Natural killer cell (primary cell): ENCODE measurements around the gene ARHGAP24. TPM values are rescaled to one million over a fixed set of nuclear protein-coding genes. Genes with fewer than 3 reads are reported as not detected.

Experiments
- ATAC-seq, 3 donors: fragments of 150-1000 bp in 2 of 3; fragments of 200-7000 bp in 1 of 3; cut with Tn5 transposase; 1 replicate in 1 of 3; 2 replicates in 2 of 3; pipeline ENCODE4 v1.10.0; 2021; ENCODE audit warnings: mild to moderate bottlenecking in 2 of 3, moderate library complexity in 2 of 3
- DNase-seq, 2 donors: peaks; one replicate each; pipeline versions ENCODE4 v3.0.0 to v3.0.0-alpha.2; 2013 to 2021; ENCODE audit warnings: mixed read lengths in 1 of 2
- H3K27ac ChIP-seq: one replicate; pipeline ENCODE4 v1.5.1; 2013; ENCODE audit warnings: mild to moderate bottlenecking, low read length
- H3K27me3 ChIP-seq: one replicate; pipeline ENCODE4 v1.6.1; 2013; ENCODE audit warnings: low read length; ENCODE audit not compliant: control insufficient read depth, insufficient read depth
- H3K36me3 ChIP-seq: one replicate; pipeline ENCODE4 v1.6.1; 2013; ENCODE audit warnings: low read length; ENCODE audit not compliant: control insufficient read depth, insufficient read depth
- H3K4me1 ChIP-seq: one replicate; pipeline ENCODE4 v1.6.1; 2013; ENCODE audit warnings: low read length; ENCODE audit not compliant: control insufficient read depth, insufficient read depth
- H3K4me3 ChIP-seq: one replicate; pipeline ENCODE4 v1.5.1; 2013; ENCODE audit warnings: low read length
- H3K9me3 ChIP-seq: one replicate; pipeline ENCODE4 v1.6.1; 2013; ENCODE audit warnings: low read length; ENCODE audit not compliant: control insufficient read depth, insufficient read depth
- H3K27ac Mint-ChIP-seq, 2 donors: one replicate each; pipeline ENCODE4 v1.8.0; 2022; ENCODE audit warnings: mild to moderate bottlenecking in 2 of 2, mixed read lengths in 2 of 2, moderate library complexity in 1 of 2
- H3K27me3 Mint-ChIP-seq, 2 donors: one replicate each; pipeline ENCODE4 v1.8.0; 2022; ENCODE audit warnings: low read depth in 2 of 2, mixed read lengths in 2 of 2
- H3K36me3 Mint-ChIP-seq: one replicate; pipeline ENCODE4 v1.8.0; 2022; ENCODE audit warnings: mixed read lengths
- H3K4me1 Mint-ChIP-seq, 2 donors: one replicate each; pipeline ENCODE4 v1.8.0; 2022; ENCODE audit warnings: mixed read lengths in 2 of 2
- H3K4me3 Mint-ChIP-seq: one replicate; pipeline ENCODE4 v1.8.0; 2022; ENCODE audit warnings: mild to moderate bottlenecking, moderate library complexity, mixed read lengths
- H3K9me3 Mint-ChIP-seq, 2 donors: one replicate each; pipeline ENCODE4 v1.8.0; 2022; ENCODE audit warnings: mixed read lengths in 2 of 2
- WGBS: methylation state at CpG from one replicate; pipeline ENCODE4 v1.1.7; 2013; ENCODE audit warnings: missing lambda C conversion rate; ENCODE audit not compliant: insufficient coverage; 5-methylcytosine and 5-hydroxymethylcytosine counted together
- intact Hi-C: fragments of 100-400 bp; cut with micrococcal nuclease; formaldehyde crosslinking; loops from one replicate; pipeline ENCODE4 v1.14.2; 2022
- total RNA-seq, 4 donors: library from RNA; stranded (reverse); fragments of 120-200 nt in 1 of 4; gene quantifications; one replicate each; pipeline versions ENCODE4 v1.2.3 to v1.2.4, GENCODE V29; 2013 to 2022
- TF ChIP-seq, protein P1 (sequence below): fragments of 200-600 bp; IDR thresholded peaks from one replicate; pipeline ENCODE4 v1.8.0; 2022; ENCODE audit warnings: antibody characterized with exemption

Gene ARHGAP24
- total RNA-seq, 3 donors from 2014 or later (not counting 1 experiment from before 2014, with no cell fraction given) = 1.7 to 3.6 (median 1.7) TPM

- Mint-ChIP-seq H3K27me3 (no peaks in the 10 kb centered on the region), H3K4me3 (no peak overlapping the region), H3K36me3 (peaks cover 11% of the 10 kb centered on the region), H3K4me1 (no peaks in the 10 kb centered on the region), H3K27ac (no peak overlapping the region), H3K9me3 (peaks cover 14 to 16% of the 10 kb centered on the region in 2 donors)
- TF ChIP-seq, protein P1, sequence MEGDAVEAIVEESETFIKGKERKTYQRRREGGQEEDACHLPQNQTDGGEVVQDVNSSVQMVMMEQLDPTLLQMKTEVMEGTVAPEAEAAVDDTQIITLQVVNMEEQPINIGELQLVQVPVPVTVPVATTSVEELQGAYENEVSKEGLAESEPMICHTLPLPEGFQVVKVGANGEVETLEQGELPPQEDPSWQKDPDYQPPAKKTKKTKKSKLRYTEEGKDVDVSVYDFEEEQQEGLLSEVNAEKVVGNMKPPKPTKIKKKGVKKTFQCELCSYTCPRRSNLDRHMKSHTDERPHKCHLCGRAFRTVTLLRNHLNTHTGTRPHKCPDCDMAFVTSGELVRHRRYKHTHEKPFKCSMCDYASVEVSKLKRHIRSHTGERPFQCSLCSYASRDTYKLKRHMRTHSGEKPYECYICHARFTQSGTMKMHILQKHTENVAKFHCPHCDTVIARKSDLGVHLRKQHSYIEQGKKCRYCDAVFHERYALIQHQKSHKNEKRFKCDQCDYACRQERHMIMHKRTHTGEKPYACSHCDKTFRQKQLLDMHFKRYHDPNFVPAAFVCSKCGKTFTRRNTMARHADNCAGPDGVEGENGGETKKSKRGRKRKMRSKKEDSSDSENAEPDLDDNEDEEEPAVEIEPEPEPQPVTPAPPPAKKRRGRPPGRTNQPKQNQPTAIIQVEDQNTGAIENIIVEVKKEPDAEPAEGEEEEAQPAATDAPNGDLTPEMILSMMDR = no peak
- intact Hi-C loops = no loop called here
- H3K36me3 ChIP-seq = no peaks in the 10 kb centered on the region
- H3K4me3 ChIP-seq = no peak overlapping the region
- DNase-seq (no peak), ATAC-seq (no peak)
- no peaks in the 10 kb centered on the region for H3K27me3 ChIP-seq
- 100% methylated on average over 2 of the region's 2 CpGs for WGBS
- H3K4me1 ChIP-seq = no peaks in the 10 kb centered on the region
- no peak overlapping the region for H3K27ac ChIP-seq
- peaks cover 8% of the 10 kb centered on the region for H3K9me3 ChIP-seq
Observed at GRCh38 chr4:85696661-85697060, 221.7 kb downstream of the ARHGAP24 start.

DNA sequence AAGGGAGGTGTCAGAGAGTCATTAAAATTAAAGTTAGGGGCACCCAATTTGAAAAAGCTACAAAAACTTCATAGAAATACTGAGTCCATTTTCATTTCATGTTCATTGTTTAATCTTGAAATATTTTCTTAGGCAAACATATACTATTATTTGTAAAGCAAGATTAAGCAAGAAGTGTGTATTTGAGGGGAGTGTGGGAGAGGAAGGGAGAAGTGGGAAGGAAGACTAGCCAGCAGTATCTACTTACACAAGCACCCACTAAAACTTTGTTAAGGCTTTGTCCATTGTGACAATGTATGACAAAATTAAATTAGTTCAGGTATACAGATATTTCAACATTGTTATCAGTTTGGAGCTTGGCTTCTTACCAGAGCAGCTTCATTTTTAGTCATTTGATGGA, 222.9 kb downstream of the ARHGAP24 start:
- TF ChIP-seq, protein P1 = no peak
- Mint-ChIP-seq H3K27me3 (no peaks in the 10 kb centered on the region), H3K4me3 (no peak overlapping the region), H3K4me1 (no peaks in the 10 kb centered on the region), H3K36me3 (no peaks in the 10 kb centered on the region), H3K27ac (no peak overlapping the region), H3K9me3 (peaks cover 13 to 18% of the 10 kb centered on the region in 2 donors)
- H3K4me3 ChIP-seq = no peak overlapping the region
- H3K36me3 ChIP-seq = no peaks in the 10 kb centered on the region
- no peak overlapping the region for H3K27ac ChIP-seq
- DNase-seq (no peak), ATAC-seq (no peak)
- H3K4me1 ChIP-seq = no peaks in the 10 kb centered on the region
- peaks cover 8% of the 10 kb centered on the region for H3K9me3 ChIP-seq
- H3K27me3 ChIP-seq = no peaks in the 10 kb centered on the region
- intact Hi-C loops = no loop called here

DNA sequence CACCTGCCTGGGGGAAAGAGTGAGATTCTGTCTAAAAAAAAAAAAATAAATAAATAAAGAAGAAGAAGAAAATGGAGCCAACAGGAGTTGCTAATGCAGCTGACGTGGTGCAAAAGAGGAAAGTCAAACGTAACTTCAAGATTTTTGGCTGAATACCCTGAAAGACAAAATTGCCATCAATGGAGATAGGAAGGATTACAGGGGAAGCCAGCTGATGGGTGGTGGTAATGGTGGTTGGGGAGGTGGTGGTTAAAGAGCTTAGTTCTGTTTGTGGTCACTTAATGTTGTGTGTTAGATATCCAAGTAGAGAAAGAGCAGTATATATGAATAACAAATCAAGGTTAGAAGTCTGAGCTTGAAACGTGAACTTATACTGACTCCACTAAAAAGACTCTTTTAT, 225.4 kb downstream of the ARHGAP24 start:
- Histone ChIP-seq H3K4me1 (no peaks in the 10 kb centered on the region), H3K27ac (peak overlapping the region; percentile 25), H3K36me3 (no peaks in the 10 kb centered on the region), H3K27me3 (no peaks in the 10 kb centered on the region), H3K4me3 (no peak overlapping the region), H3K9me3 (no peaks in the 10 kb centered on the region)
- ATAC-seq (no peak), DNase-seq (no peak)
- H3K36me3 Mint-ChIP-seq = peaks cover 1% of the 10 kb centered on the region
- peaks cover 13 to 16% of the 10 kb centered on the region in 2 donors for H3K9me3 Mint-ChIP-seq
- intact Hi-C loops = no loop called here
- no peak overlapping the region for H3K27ac Mint-ChIP-seq
- 13% methylated on average over 2 of the region's 3 CpGs for WGBS
- H3K4me1 Mint-ChIP-seq = no peaks in the 10 kb centered on the region
- TF ChIP-seq, protein P1 = no peak
- H3K27me3 Mint-ChIP-seq = no peaks in the 10 kb centered on the region
- H3K4me3 Mint-ChIP-seq = no peak overlapping the region

- no peaks in the 10 kb centered on the region for H3K27me3 Mint-ChIP-seq
- intact Hi-C loops = no loop called here
- ATAC-seq (no peak), DNase-seq (no peak)
- H3K9me3 Mint-ChIP-seq = peaks cover 14 to 16% of the 10 kb centered on the region in 2 donors
- Histone ChIP-seq H3K27me3 (no peaks in the 10 kb centered on the region), H3K4me3 (no peak overlapping the region), H3K27ac (peak overlapping the region; percentile 63), H3K36me3 (no peaks in the 10 kb centered on the region), H3K9me3 (no peaks in the 10 kb centered on the region), H3K4me1 (no peaks in the 10 kb centered on the region)
- TF ChIP-seq, protein P1 = no peak
- no CpG with 5 or more reads among the region's 1 CpG for WGBS
- H3K4me3 Mint-ChIP-seq = no peak overlapping the region
- H3K36me3 Mint-ChIP-seq = peaks cover 7% of the 10 kb centered on the region
- H3K27ac Mint-ChIP-seq = no peak overlapping the region
- H3K4me1 Mint-ChIP-seq = no peaks in the 10 kb centered on the region
Observed at GRCh38 chr4:85701861-85702321, 226.9 kb downstream of the ARHGAP24 start.
